AG04450 (cell line): ENCODE measurements around the gene COL19A1. TPM values are rescaled to one million over a fixed set of nuclear protein-coding genes. Genes with fewer than 3 reads are reported as not detected.

Experiments
- CTCF ChIA-PET: fragments of 300-600, 350-600 bp; formaldehyde crosslinking; extraction: SDS; loops from one replicate; lab custom pipeline; 2022; ENCODE audit warnings: antibody characterized with exemption, inconsistent platforms; lab: Charles Lee
- POLR2A ChIA-PET: fragments of 350-600 bp; formaldehyde crosslinking; extraction: SDS; loops from one replicate; lab custom pipeline; 2021; ENCODE audit warnings: antibody characterized with exemption, inconsistent platforms; lab: Yijun Ruan, JAX
- DNase-seq: peaks from one replicate; pipeline ENCODE4 v3.0.0-alpha.2; 2011; ENCODE audit warnings: low read depth, low spot score
- H3K27ac ChIP-seq: one replicate; pipeline ENCODE4 v1.5.1; 2012; ENCODE audit warnings: low read depth, low read length, control low read depth
- H3K27me3 ChIP-seq: one replicate; pipeline ENCODE4 v1.6.0; 2012; ENCODE audit warnings: low read length; ENCODE audit not compliant: control insufficient read depth, insufficient read depth
- H3K4me3 ChIP-seq: 2 replicates; pipeline ENCODE4 v1.5.1; 2011; ENCODE audit warnings: mild to moderate bottlenecking, low read depth, low read length, control low read depth
- H3K9me3 ChIP-seq: 2 replicates; pipeline ENCODE4 v1.5.1; 2012; ENCODE audit warnings: low read length; ENCODE audit not compliant: control insufficient read depth, insufficient read depth
- CTCF ChIP-seq: IDR thresholded peaks from 2 replicates; pipeline ENCODE4 v1.5.1; 2011; ENCODE audit warnings: low read depth, low read length, control low read depth, inconsistent platforms
- polyA plus RNA-seq: library from polyadenylated mRNA; depleted of rRNA; stranded (reverse); fragments of >200 nt; gene quantifications from 2 replicates; pipeline ENCODE4 v1.2.3, GENCODE V29; 2011

Gene COL19A1
- polyA plus RNA-seq, 1 experiment: 0.09 TPM

GRCh38 chr6:69973138-69973537, 106.8 kb downstream of the COL19A1 start:
- TF ChIP-seq CTCF: no peak
- CTCF ChIA-PET: no interaction called here
- no peaks in the 10 kb centered on the region for H3K9me3 ChIP-seq
- H3K27ac ChIP-seq: no peak overlapping the region
- no peaks in the 10 kb centered on the region for H3K27me3 ChIP-seq
- no peak overlapping the region for H3K4me3 ChIP-seq
- POLR2A ChIA-PET: no interaction called here
- no peak for DNase-seq

GRCh38 chr6:69973763-69974162, 107.4 kb downstream of the COL19A1 start:
- no peaks in the 10 kb centered on the region for H3K27me3 ChIP-seq
- POLR2A ChIA-PET: no interaction called here
- H3K27ac ChIP-seq: no peak overlapping the region
- CTCF ChIA-PET: no interaction called here
- DNase-seq: no peak
- no peak for TF ChIP-seq CTCF
- H3K4me3 ChIP-seq: no peak overlapping the region
- H3K9me3 ChIP-seq: no peaks in the 10 kb centered on the region

- no peak overlapping the region for H3K4me3 ChIP-seq
- no peaks in the 10 kb centered on the region for H3K9me3 ChIP-seq
- DNase-seq: no peak
- no peak overlapping the region for H3K27ac ChIP-seq
- POLR2A ChIA-PET: no interaction called here
- CTCF ChIA-PET: no interaction called here
- no peak for TF ChIP-seq CTCF
- no peaks in the 10 kb centered on the region for H3K27me3 ChIP-seq
These were observed 107.8 kb downstream of the COL19A1 start for GRCh38 chr6:69974193-69974592.

GRCh38 chr6:69976591-69977090, 110.3 kb downstream of the COL19A1 start:
- Histone ChIP-seq H3K27ac (no peak overlapping the region), H3K27me3 (no peaks in the 10 kb centered on the region), H3K9me3 (no peaks in the 10 kb centered on the region), H3K4me3 (no peak overlapping the region)
- no peak for TF ChIP-seq CTCF
- no peak for DNase-seq
- CTCF ChIA-PET: no interaction called here
- POLR2A ChIA-PET: no interaction called here

- no peak overlapping the region for H3K27ac ChIP-seq
- no peaks in the 10 kb centered on the region for H3K27me3 ChIP-seq
- DNase-seq: no peak
- CTCF ChIA-PET: no interaction called here
- H3K9me3 ChIP-seq: no peaks in the 10 kb centered on the region
- no peak for TF ChIP-seq CTCF
- no peak overlapping the region for H3K4me3 ChIP-seq
- POLR2A ChIA-PET: no interaction called here
These were observed 114.3 kb downstream of the COL19A1 start for GRCh38 chr6:69980624-69981023.
